Measurements from ENCODE around the gene GALNT10. TPM values are rescaled to one million over a fixed set of nuclear protein-coding genes. Genes with fewer than 3 reads are reported as not detected.
A peak's percentile ranks its signal among the peaks of the same experiment; 100 is the strongest.

The GALNT10 gene
- total RNA-seq, 2 donors from 2014 or later: 21.7 to 27.1 TPM

DNA sequence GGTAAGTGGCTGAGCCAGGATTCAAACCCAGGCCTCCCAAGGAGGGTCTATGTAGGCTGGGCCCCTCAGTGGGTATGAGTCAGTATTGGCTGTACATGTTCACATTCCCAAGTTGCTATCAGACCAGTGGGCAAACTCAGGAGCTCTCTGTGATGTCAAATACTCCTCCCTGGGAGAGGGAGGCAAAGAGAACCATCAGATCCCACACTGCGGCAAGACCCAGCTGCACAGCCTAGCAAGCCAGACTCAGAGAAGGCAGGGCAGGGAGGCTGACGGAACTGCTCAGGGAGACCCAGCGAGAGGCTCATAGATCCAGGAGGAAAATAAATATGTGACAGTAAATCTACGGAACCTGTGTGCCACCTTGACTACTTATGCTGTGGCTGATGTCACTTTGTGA, 212.7 kb downstream of the GALNT10 start:
- Histone ChIP-seq H3K4me1 (replicated peaks) (no peaks in the 10 kb centered on the region), H3K27ac (no peak overlapping the region), H3K9me3 (no peaks in the 10 kb centered on the region), H3K36me3 (no peaks in the 10 kb centered on the region), H3K27me3 (replicated peaks; ENCODE audit: insufficient read depth) (no peaks in the 10 kb centered on the region), H3K4me3 (no peak overlapping the region)
- TF ChIP-seq POLR2A (IDR thresholded peaks at IDR 0.05): no peak
- TF ChIP-seq, protein P1, sequence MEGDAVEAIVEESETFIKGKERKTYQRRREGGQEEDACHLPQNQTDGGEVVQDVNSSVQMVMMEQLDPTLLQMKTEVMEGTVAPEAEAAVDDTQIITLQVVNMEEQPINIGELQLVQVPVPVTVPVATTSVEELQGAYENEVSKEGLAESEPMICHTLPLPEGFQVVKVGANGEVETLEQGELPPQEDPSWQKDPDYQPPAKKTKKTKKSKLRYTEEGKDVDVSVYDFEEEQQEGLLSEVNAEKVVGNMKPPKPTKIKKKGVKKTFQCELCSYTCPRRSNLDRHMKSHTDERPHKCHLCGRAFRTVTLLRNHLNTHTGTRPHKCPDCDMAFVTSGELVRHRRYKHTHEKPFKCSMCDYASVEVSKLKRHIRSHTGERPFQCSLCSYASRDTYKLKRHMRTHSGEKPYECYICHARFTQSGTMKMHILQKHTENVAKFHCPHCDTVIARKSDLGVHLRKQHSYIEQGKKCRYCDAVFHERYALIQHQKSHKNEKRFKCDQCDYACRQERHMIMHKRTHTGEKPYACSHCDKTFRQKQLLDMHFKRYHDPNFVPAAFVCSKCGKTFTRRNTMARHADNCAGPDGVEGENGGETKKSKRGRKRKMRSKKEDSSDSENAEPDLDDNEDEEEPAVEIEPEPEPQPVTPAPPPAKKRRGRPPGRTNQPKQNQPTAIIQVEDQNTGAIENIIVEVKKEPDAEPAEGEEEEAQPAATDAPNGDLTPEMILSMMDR (IDR thresholded peaks at IDR 0.05): no peak
- TF ChIP-seq POLR2AphosphoS5 (IDR thresholded peaks at IDR 0.05): no peak
- WGBS: 100% methylated on average over 4 of the region's 4 CpGs
- intact Hi-C loops (cut with DNase I): no loop called here
- DNase-seq (ENCODE audit: low spot score): no peak

DNA sequence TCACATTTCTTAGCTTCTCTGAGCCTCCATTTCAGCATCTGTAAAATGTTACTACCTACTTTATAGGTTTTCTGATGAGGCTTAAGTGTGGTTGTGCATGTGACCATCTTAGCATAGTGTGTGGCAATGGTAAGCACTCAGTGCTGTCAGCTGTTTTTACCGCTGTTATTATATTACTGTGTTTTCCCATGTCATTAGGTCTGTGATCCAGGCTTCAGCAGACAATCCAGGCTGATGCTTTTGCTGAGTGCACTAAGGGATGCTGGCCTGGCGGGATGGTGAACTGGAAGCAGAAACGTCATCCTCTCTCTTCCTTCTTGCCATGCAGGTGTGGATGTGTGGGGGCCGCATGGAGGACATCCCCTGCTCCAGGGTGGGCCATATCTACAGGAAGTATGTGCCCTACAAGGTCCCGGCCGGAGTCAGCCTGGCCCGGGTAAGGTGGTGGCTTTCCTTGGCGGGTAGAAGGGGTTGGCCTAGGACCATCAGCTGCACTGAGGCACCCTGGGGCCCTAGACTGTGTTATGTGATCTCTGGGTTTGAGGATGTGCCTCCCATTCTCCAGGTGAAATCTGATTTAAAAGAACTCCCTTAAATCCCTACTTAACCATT, 213.3 kb downstream of the GALNT10 start:
- H3K9me3 ChIP-seq: no peaks in the 10 kb centered on the region
- 85% methylated on average over 8 of the region's 8 CpGs for WGBS
- no peak overlapping the region for H3K27ac ChIP-seq
- no peaks in the 10 kb centered on the region for H3K4me1 ChIP-seq (replicated peaks)
- TF ChIP-seq POLR2AphosphoS5 (IDR thresholded peaks at IDR 0.05): no peak
- TF ChIP-seq POLR2A (IDR thresholded peaks at IDR 0.05): no peak
- TF ChIP-seq, protein P1 (IDR thresholded peaks at IDR 0.05): no peak
- intact Hi-C loops (cut with DNase I): loop anchor here (2.0 kb wide), 1 partner anchor 223 kb away; no protein-coding TSS in a partner anchor
- H3K36me3 ChIP-seq: no peaks in the 10 kb centered on the region
- no peak for DNase-seq (ENCODE audit: low spot score)
- H3K27me3 ChIP-seq (replicated peaks; ENCODE audit: insufficient read depth): no peaks in the 10 kb centered on the region
- no peak overlapping the region for H3K4me3 ChIP-seq

DNA sequence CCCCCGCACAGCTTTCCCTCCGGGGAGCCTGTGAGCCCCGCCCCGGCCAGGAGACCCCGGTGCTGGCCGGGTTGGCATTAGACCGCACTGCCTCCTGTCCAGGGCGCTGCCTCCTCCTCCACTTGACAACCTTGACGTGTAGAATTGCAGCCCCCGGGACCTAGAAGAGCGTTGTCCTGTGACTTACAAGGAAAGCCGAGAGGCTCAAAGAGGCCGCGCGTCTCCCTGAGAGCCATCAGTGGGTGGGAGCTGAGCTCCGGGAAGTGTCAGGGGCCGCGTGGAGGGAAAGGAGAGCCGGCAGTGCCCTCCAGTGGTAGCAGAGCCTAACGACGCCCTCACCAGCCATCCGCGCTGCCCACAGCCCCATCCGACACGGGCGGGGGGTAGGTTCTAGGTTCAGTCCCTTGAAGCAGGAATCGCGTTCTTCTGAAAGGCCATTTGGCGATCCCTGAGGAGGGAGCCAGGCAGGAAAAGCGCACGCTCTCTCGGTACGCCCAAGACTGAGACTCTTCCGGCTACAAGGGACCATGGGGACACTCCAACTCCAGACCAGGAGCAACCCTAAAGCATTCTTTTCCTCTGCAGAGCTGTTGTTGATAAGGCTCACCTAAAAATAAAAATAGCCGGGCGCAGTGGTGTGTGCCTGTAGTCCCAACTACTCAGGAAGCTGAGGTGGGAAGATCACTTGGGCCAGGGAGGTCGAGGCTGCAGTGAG, 214.7 kb downstream of the GALNT10 start:
- Histone ChIP-seq H3K4me1 (replicated peaks) (no peaks in the 10 kb centered on the region), H3K27ac (no peak overlapping the region), H3K9me3 (no peaks in the 10 kb centered on the region), H3K36me3 (no peaks in the 10 kb centered on the region), H3K27me3 (replicated peaks; ENCODE audit: insufficient read depth) (no peaks in the 10 kb centered on the region), H3K4me3 (peak overlapping the region; percentile 5 to 20)
- TF ChIP-seq, protein P1 (IDR thresholded peaks at IDR 0.05): peak; percentile 44 to 93 (median 76)
- TF ChIP-seq POLR2A (IDR thresholded peaks at IDR 0.05): no peak
- peak; percentile 24 for TF ChIP-seq POLR2AphosphoS5 (IDR thresholded peaks at IDR 0.05)
- DNase-seq (ENCODE audit: low spot score): peak; percentile 64
- intact Hi-C loops (cut with DNase I): loop anchor here (1.0 to 2.0 kb wide), 2 partner anchors 224 to 333 kb away; no protein-coding TSS in a partner anchor
- 9% methylated on average over 35 of the region's 37 CpGs for WGBS

DNA sequence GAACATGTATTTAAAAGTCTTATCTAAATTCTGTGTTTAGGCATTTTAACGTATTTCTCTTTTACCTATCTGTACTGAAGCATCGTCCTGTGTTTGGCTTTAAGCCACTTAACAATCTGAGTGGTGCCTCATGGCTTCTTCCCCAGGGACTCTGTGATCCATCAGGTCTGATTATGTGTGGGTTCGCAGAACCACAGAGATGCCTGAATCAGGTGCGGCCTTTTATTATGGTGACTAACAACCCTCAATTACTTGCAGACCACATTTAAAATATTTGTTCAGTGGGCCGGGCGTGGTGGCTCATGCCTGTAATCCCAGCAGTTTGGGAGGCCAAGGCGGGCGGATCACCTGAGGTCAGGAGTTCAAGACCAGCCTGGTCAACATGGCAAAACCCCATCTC, 215.7 kb downstream of the GALNT10 start:
- intact Hi-C loops (cut with DNase I): no loop called here
- Histone ChIP-seq H3K36me3 (no peaks in the 10 kb centered on the region), H3K27me3 (replicated peaks; ENCODE audit: insufficient read depth) (no peaks in the 10 kb centered on the region), H3K9me3 (no peaks in the 10 kb centered on the region), H3K4me3 (no peak overlapping the region), H3K4me1 (replicated peaks) (no peaks in the 10 kb centered on the region), H3K27ac (no peak overlapping the region)
- TF ChIP-seq POLR2AphosphoS5 (IDR thresholded peaks at IDR 0.05) (no peak), POLR2A (IDR thresholded peaks at IDR 0.05) (no peak)
- DNase-seq (ENCODE audit: low spot score): no peak
- 82% methylated on average over 8 of the region's 8 CpGs for WGBS

DNA sequence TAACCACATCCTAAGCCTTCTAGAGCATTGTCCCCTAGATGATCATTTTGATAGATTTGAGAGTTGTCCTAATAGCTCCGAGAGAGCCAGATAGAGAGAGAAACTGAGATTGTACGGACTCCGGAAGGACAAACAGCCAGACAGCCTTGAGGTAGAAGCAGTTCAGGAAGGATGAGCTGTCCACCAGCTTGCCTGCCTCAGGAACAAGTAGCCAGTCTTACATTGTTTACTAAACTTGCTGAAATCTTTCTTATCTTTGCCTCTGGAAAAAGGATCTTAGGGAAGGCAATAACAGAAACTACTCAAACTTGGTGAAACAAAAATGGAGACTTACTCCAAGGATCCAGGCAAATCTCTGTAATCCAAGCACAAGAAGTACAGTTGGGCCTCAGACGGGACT, 216.3 kb downstream of the GALNT10 start:
- intact Hi-C loops (cut with DNase I): no loop called here
- WGBS: 90% methylated on average over 4 of the region's 4 CpGs
- Histone ChIP-seq H3K4me3 (no peak overlapping the region), H3K9me3 (no peaks in the 10 kb centered on the region), H3K27ac (no peak overlapping the region), H3K27me3 (replicated peaks; ENCODE audit: insufficient read depth) (no peaks in the 10 kb centered on the region), H3K36me3 (no peaks in the 10 kb centered on the region), H3K4me1 (replicated peaks) (no peaks in the 10 kb centered on the region)
- DNase-seq (ENCODE audit: low spot score): no peak
- TF ChIP-seq POLR2A (IDR thresholded peaks at IDR 0.05) (no peak), POLR2AphosphoS5 (IDR thresholded peaks at IDR 0.05) (no peak)
- TF ChIP-seq, protein P1 (IDR thresholded peaks at IDR 0.05): no peak
